ENCODE data around the gene CASZ1. TPM values are rescaled to one million over a fixed set of nuclear protein-coding genes. Genes with fewer than 3 reads are reported as not detected.

The CASZ1 gene
- total RNA-seq, 1 experiment from 2014 or later = 15.2 TPM

GRCh38 chr1:10598389-10598702 lies 198.1 kb downstream of the CASZ1 start:
- no peak for DNase-seq
- H3K4me1 ChIP-seq (replicated peaks; ENCODE audit: insufficient read depth) = peaks cover 24% of the 10 kb centered on the region
- H3K4me2 ChIP-seq = peak overlapping the region; percentile 64; the same call in 1 of the 2 replicates
- no peaks in the 10 kb centered on the region for H3K9me3 ChIP-seq (ENCODE audit: insufficient read depth, low read depth)
- H3F3A ChIP-seq (ENCODE audit: insufficient read depth, low read depth) = peaks cover 24% of the 10 kb centered on the region
- H3K27ac ChIP-seq = peak overlapping the region; percentile 92
- H3K36me3 ChIP-seq (ENCODE audit: low read depth) = no peaks in the 10 kb centered on the region
- POLR2A ChIA-PET (ENCODE audit: unreplicated experiment) = no interaction called here
- H3K4me3 ChIP-seq = no peak overlapping the region
- H3K27me3 ChIP-seq (ENCODE audit: insufficient read depth, low read depth) = no peaks in the 10 kb centered on the region
- intact Hi-C loops (cut with micrococcal nuclease; ENCODE audit: unreplicated experiment) = no loop called here
- CTCF ChIA-PET = no interaction called here
- no TSS peak for BruUV-seq (replicated peaks)
- H3K9me2 ChIP-seq (ENCODE audit: insufficient read depth) = no peaks in the 10 kb centered on the region
- H3K79me2 ChIP-seq (ENCODE audit: low read depth) = no peaks in the 10 kb centered on the region
- no peak overlapping the region for H2AFZ ChIP-seq
- TF ChIP-seq EZH2 (IDR thresholded peaks at IDR 0.05; ENCODE audit: low read depth) = no peak
- TF ChIP-seq CTCF (conservative IDR thresholded peaks at IDR 0.05) = no peak
- H4K20me1 ChIP-seq (ENCODE audit: insufficient read depth) = no peaks in the 10 kb centered on the region

- intact Hi-C loops (cut with micrococcal nuclease; ENCODE audit: unreplicated experiment) = no loop called here
- H3K79me2 ChIP-seq (ENCODE audit: low read depth) = no peaks in the 10 kb centered on the region
- no peaks in the 10 kb centered on the region for H3K9me3 ChIP-seq (ENCODE audit: insufficient read depth, low read depth)
- ChIA-PET CTCF (no interaction called here), POLR2A (ENCODE audit: unreplicated experiment) (no interaction called here)
- H3K4me1 ChIP-seq (replicated peaks; ENCODE audit: insufficient read depth) = peaks cover 24% of the 10 kb centered on the region
- H3K27ac ChIP-seq = peak overlapping the region; percentile 92
- no peak for DNase-seq
- H4K20me1 ChIP-seq (ENCODE audit: insufficient read depth) = no peaks in the 10 kb centered on the region
- H3F3A ChIP-seq (ENCODE audit: insufficient read depth, low read depth) = peaks cover 24% of the 10 kb centered on the region
- no peak for TF ChIP-seq EZH2 (IDR thresholded peaks at IDR 0.05; ENCODE audit: low read depth)
- TF ChIP-seq CTCF (conservative IDR thresholded peaks at IDR 0.05) = no peak
- BruUV-seq (replicated peaks) = no TSS peak
- no peaks in the 10 kb centered on the region for H3K9me2 ChIP-seq (ENCODE audit: insufficient read depth)
- H3K4me2 ChIP-seq = 0 out of 2 replicates have a peak overlapping the region, but pooled peaks have one; percentile 64
- no peak overlapping the region for H2AFZ ChIP-seq
- H3K36me3 ChIP-seq (ENCODE audit: low read depth) = no peaks in the 10 kb centered on the region
- no peaks in the 10 kb centered on the region for H3K27me3 ChIP-seq (ENCODE audit: insufficient read depth, low read depth)
- no peak overlapping the region for H3K4me3 ChIP-seq
These were observed 198.7 kb downstream of the CASZ1 start for GRCh38 chr1:10597492-10598388.

GRCh38 chr1:10596780-10597179 lies 199.7 kb downstream of the CASZ1 start:
- no peak overlapping the region for H3K27ac ChIP-seq
- H3F3A ChIP-seq (ENCODE audit: insufficient read depth, low read depth) = peaks cover 24% of the 10 kb centered on the region
- no peak for TF ChIP-seq CTCF (conservative IDR thresholded peaks at IDR 0.05)
- no peak for TF ChIP-seq EZH2 (IDR thresholded peaks at IDR 0.05; ENCODE audit: low read depth)
- intact Hi-C loops (cut with micrococcal nuclease; ENCODE audit: unreplicated experiment) = no loop called here
- H3K79me2 ChIP-seq (ENCODE audit: low read depth) = no peaks in the 10 kb centered on the region
- H3K27me3 ChIP-seq (ENCODE audit: insufficient read depth, low read depth) = no peaks in the 10 kb centered on the region
- peaks cover 24% of the 10 kb centered on the region for H3K4me1 ChIP-seq (replicated peaks; ENCODE audit: insufficient read depth)
- no peaks in the 10 kb centered on the region for H3K36me3 ChIP-seq (ENCODE audit: low read depth)
- H3K4me3 ChIP-seq = no peak overlapping the region
- no peak overlapping the region for H3K4me2 ChIP-seq
- no peaks in the 10 kb centered on the region for H3K9me2 ChIP-seq (ENCODE audit: insufficient read depth)
- CTCF ChIA-PET = no interaction called here
- no peak overlapping the region for H2AFZ ChIP-seq
- BruUV-seq (replicated peaks) = no TSS peak
- DNase-seq = no peak
- H4K20me1 ChIP-seq (ENCODE audit: insufficient read depth) = no peaks in the 10 kb centered on the region
- no peaks in the 10 kb centered on the region for H3K9me3 ChIP-seq (ENCODE audit: insufficient read depth, low read depth)
- POLR2A ChIA-PET (ENCODE audit: unreplicated experiment) = no interaction called here

All from PC-9 (cell line).